ENCODE measurements around the gene DHDH. TPM values are rescaled to one million over a fixed set of nuclear protein-coding genes. Genes with fewer than 3 reads are reported as not detected.

DHDH gene
- total and polyA plus RNA-seq, 2 experiments from 2014 or later, result 0.69 to 4.7 TPM

DNA sequence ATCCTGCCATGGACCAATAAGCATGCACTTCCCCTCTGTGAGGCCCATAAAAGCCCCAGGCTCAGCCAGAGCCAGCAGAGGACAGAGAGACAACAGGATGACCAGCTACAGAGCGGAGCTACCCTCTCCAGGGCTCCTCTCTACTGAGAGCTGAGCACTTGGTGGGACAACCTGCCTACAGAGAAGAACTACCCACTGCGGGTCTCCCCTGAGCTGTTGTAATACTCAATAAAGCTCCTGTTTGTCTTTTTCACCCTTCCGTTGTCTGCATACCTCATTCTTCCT is 13.7 kb downstream of the DHDH start:
- no peak overlapping the region for H3K4me3 ChIP-seq
- H3K9me2 ChIP-seq (ENCODE audit: insufficient read depth), result no peaks in the 10 kb centered on the region

More for the DNA sequence above, 13.7 kb downstream of the DHDH start:
- H4K20me1 ChIP-seq (replicated peaks; ENCODE audit: insufficient read depth), result no peaks in the 10 kb centered on the region
- H3K4me2 ChIP-seq, result no peak overlapping the region
- no peaks in the 10 kb centered on the region for H3K36me3 ChIP-seq (ENCODE audit: insufficient read depth)
- no peaks in the 10 kb centered on the region for H3F3A ChIP-seq (replicated peaks; ENCODE audit: low read depth)
- DNase-seq (ENCODE audit: low spot score), result no peak
- no peaks in the 10 kb centered on the region for H3K4me1 ChIP-seq (ENCODE audit: insufficient read depth)
- no peak overlapping the region for H3K4me3 Mint-ChIP-seq
- no peaks in the 10 kb centered on the region for H3K27me3 ChIP-seq (ENCODE audit: insufficient read depth)
- no peak overlapping the region for H2AFZ ChIP-seq
- peaks cover 14% of the 10 kb centered on the region; the same call in 2 of the 3 replicates for H3K36me3 Mint-ChIP-seq (ENCODE audit: low read depth)
- TF ChIP-seq ZNF114 (CRISPR knock-in tag; IDR thresholded peaks at IDR 0.05) (no peak), ETS1 (IDR thresholded peaks at IDR 0.05) (no peak), ZNF331 (CRISPR knock-in tag; IDR thresholded peaks at IDR 0.05; ENCODE audit: low read depth) (no peak), CREB1 (CRISPR knock-in tag; IDR thresholded peaks at IDR 0.05; ENCODE audit: low read depth) (no peak), NANOG (IDR thresholded peaks at IDR 0.05; ENCODE audit: borderline replicate concordance) (no peak), EZH2 (IDR thresholded peaks at IDR 0.05; ENCODE audit: low read depth, unreplicated experiment) (no peak), REST (IDR thresholded peaks at IDR 0.05; ENCODE audit: unreplicated experiment) (no peak), STAT1 (IDR thresholded peaks at IDR 0.05; ENCODE audit: unreplicated experiment) (no peak), JUNB (IDR thresholded peaks at IDR 0.05; ENCODE audit: unreplicated experiment) (no peak)
- TF ChIP-seq, protein P1, sequence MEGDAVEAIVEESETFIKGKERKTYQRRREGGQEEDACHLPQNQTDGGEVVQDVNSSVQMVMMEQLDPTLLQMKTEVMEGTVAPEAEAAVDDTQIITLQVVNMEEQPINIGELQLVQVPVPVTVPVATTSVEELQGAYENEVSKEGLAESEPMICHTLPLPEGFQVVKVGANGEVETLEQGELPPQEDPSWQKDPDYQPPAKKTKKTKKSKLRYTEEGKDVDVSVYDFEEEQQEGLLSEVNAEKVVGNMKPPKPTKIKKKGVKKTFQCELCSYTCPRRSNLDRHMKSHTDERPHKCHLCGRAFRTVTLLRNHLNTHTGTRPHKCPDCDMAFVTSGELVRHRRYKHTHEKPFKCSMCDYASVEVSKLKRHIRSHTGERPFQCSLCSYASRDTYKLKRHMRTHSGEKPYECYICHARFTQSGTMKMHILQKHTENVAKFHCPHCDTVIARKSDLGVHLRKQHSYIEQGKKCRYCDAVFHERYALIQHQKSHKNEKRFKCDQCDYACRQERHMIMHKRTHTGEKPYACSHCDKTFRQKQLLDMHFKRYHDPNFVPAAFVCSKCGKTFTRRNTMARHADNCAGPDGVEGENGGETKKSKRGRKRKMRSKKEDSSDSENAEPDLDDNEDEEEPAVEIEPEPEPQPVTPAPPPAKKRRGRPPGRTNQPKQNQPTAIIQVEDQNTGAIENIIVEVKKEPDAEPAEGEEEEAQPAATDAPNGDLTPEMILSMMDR (conservative IDR thresholded peaks at IDR 0.05; ENCODE audit: low read depth in 2 of 2), result no peak
- no peak for ATAC-seq
- no peak overlapping the region for H3K27ac Mint-ChIP-seq
- no peaks in the 10 kb centered on the region for H3K79me2 ChIP-seq (replicated peaks; ENCODE audit: insufficient read depth)
- no peak overlapping the region for H3K27ac ChIP-seq (ENCODE audit: low read depth)
- peaks cover 23% of the 10 kb centered on the region for H3K9me3 Mint-ChIP-seq
- no peaks in the 10 kb centered on the region for H3K4me1 Mint-ChIP-seq
- peaks cover 19% of the 10 kb centered on the region for H3K27me3 Mint-ChIP-seq (ENCODE audit: insufficient read depth, low read depth, poor library complexity)

Data from GM23338 (cell line).